Fibroblast of lung (primary cell): ENCODE results near the gene ABCB1.

ENCODE experiments used
- CTCF ChIP-seq, 2 donors: IDR thresholded peaks in 1 of 2; conservative IDR thresholded peaks in 1 of 2; 1 replicate in 1 of 2; 2 replicates in 1 of 2; pipeline ENCODE4 v1.5.1; 2011 to 2012; ENCODE audit warnings: low read length in 2 of 2, control low read depth in 1 of 2, inconsistent platforms in 1 of 2, low read depth in 1 of 2, mild to moderate bottlenecking in 1 of 2
- EZH2 ChIP-seq: IDR thresholded peaks from 2 replicates; pipeline ENCODE4 v1.5.1; 2012; ENCODE audit warnings: low read length, control low read depth, mild to moderate bottlenecking; ENCODE audit errors: missing control alignments

- TF ChIP-seq EZH2 (no peak), CTCF (conservative IDR thresholded peaks at IDR 0.05 in 1 of 2, IDR thresholded peaks at IDR 0.05 in 1 of 2; ENCODE audit: low read depth in 1 of 2, low read length in 2 of 2) (no peak)
Measured at GRCh38 chr7:87591211-87591610, 9.5 kb downstream of the ABCB1 start.
